ENCODE measurements around the gene UBA6. TPM values are rescaled to one million over a fixed set of nuclear protein-coding genes. Genes with fewer than 3 reads are reported as not detected.
A peak's percentile ranks its signal among the peaks of the same experiment; 100 is the strongest.

UBA6 gene
- total and polyA plus RNA-seq, 2 donors (not counting 1 experiment from before 2014, with no cell fraction given), result 90.0 to 92.8 TPM

GRCh38 chr4:67721315-67721769, 20.4 kb upstream of the UBA6 start:
- DNase-seq (ENCODE audit: low read depth in 2 of 2), result no peak
- no peak overlapping the region for H3K4me2 ChIP-seq (ENCODE audit: extremely low read depth, insufficient read depth, low read length)
- TF ChIP-seq EZH2 (IDR thresholded peaks at IDR 0.05; ENCODE audit: low read length, missing control alignments), result no peak
- TF ChIP-seq CTCF (conservative IDR thresholded peaks at IDR 0.05 in 1 of 2, IDR thresholded peaks at IDR 0.05 in 1 of 2; ENCODE audit: low read depth in 1 of 2, low read length in 2 of 2), result no peak
- H3K27ac ChIP-seq (ENCODE audit: insufficient read depth, low read length), result peak overlapping the region; percentile 22
- H3K27me3 ChIP-seq (ENCODE audit: control insufficient read depth, insufficient read depth, low read length), result no peaks in the 10 kb centered on the region
- H3K4me1 ChIP-seq (ENCODE audit: control insufficient read depth, extremely low read depth, insufficient read depth, low read length), result no peaks in the 10 kb centered on the region
- no peak overlapping the region for H2AFZ ChIP-seq (ENCODE audit: low read length)
- H3K79me2 ChIP-seq (ENCODE audit: control insufficient read depth, insufficient read depth, low read length), result no peaks in the 10 kb centered on the region
- no peak overlapping the region for H3K4me3 ChIP-seq (replicated peaks in 1 of 4; ENCODE audit: control extremely low read depth in 1 of 4, insufficient read depth in 1 of 4, low read depth in 3 of 4, low read length in 4 of 4)
- H3K36me3 ChIP-seq (ENCODE audit: control insufficient read depth, insufficient read depth, low read length), result no peaks in the 10 kb centered on the region
- H3K9me3 ChIP-seq (ENCODE audit: control insufficient read depth, insufficient read depth, low read depth, low read length), result no peaks in the 10 kb centered on the region
- no peak overlapping the region for H3K9ac ChIP-seq (ENCODE audit: insufficient read depth, low read length)
- no peaks in the 10 kb centered on the region for H4K20me1 ChIP-seq (ENCODE audit: control insufficient read depth, extremely low read depth, insufficient read depth, low read length)

GRCh38 chr4:67719953-67720617, 19.1 kb upstream of the UBA6 start:
- Histone ChIP-seq H3K27ac (ENCODE audit: insufficient read depth, low read length) (no peak overlapping the region), H3K27me3 (ENCODE audit: control insufficient read depth, insufficient read depth, low read length) (no peaks in the 10 kb centered on the region)
- TF ChIP-seq CTCF (conservative IDR thresholded peaks at IDR 0.05 in 1 of 2, IDR thresholded peaks at IDR 0.05 in 1 of 2; ENCODE audit: low read depth in 1 of 2, low read length in 2 of 2) (no peak), EZH2 (IDR thresholded peaks at IDR 0.05; ENCODE audit: low read length, missing control alignments) (no peak)

GRCh38 chr4:67718848-67719247, 17.9 kb upstream of the UBA6 start:
- DNase-seq (ENCODE audit: low read depth in 2 of 2), result no peak
- H3K36me3 ChIP-seq (ENCODE audit: control insufficient read depth, insufficient read depth, low read length), result no peaks in the 10 kb centered on the region
- TF ChIP-seq CTCF (conservative IDR thresholded peaks at IDR 0.05 in 1 of 2, IDR thresholded peaks at IDR 0.05 in 1 of 2; ENCODE audit: low read depth in 1 of 2, low read length in 2 of 2), result no peak
- TF ChIP-seq EZH2 (IDR thresholded peaks at IDR 0.05; ENCODE audit: low read length, missing control alignments), result no peak
- no peak overlapping the region for H3K9ac ChIP-seq (ENCODE audit: insufficient read depth, low read length)
- H3K27ac ChIP-seq (ENCODE audit: insufficient read depth, low read length), result no peak overlapping the region
- no peaks in the 10 kb centered on the region for H3K79me2 ChIP-seq (ENCODE audit: control insufficient read depth, insufficient read depth, low read length)
- no peak overlapping the region for H3K4me3 ChIP-seq (replicated peaks in 1 of 4; ENCODE audit: control extremely low read depth in 1 of 4, insufficient read depth in 1 of 4, low read depth in 3 of 4, low read length in 4 of 4)
- H3K27me3 ChIP-seq (ENCODE audit: control insufficient read depth, insufficient read depth, low read length), result no peaks in the 10 kb centered on the region
- no peaks in the 10 kb centered on the region for H4K20me1 ChIP-seq (ENCODE audit: control insufficient read depth, extremely low read depth, insufficient read depth, low read length)
- no peaks in the 10 kb centered on the region for H3K9me3 ChIP-seq (ENCODE audit: control insufficient read depth, insufficient read depth, low read depth, low read length)
- H2AFZ ChIP-seq (ENCODE audit: low read length), result no peak overlapping the region
- H3K4me1 ChIP-seq (ENCODE audit: control insufficient read depth, extremely low read depth, insufficient read depth, low read length), result peaks cover 3% of the 10 kb centered on the region
- no peak overlapping the region for H3K4me2 ChIP-seq (ENCODE audit: extremely low read depth, insufficient read depth, low read length)

More at GRCh38 chr4:67719953-67720617, 19.1 kb upstream of the UBA6 start:
- no peak for DNase-seq (ENCODE audit: low read depth in 2 of 2)
- H3K4me2 ChIP-seq (ENCODE audit: extremely low read depth, insufficient read depth, low read length), result no peak overlapping the region
- H3K4me1 ChIP-seq (ENCODE audit: control insufficient read depth, extremely low read depth, insufficient read depth, low read length), result no peaks in the 10 kb centered on the region
- no peak overlapping the region for H3K9ac ChIP-seq (ENCODE audit: insufficient read depth, low read length)
- H4K20me1 ChIP-seq (ENCODE audit: control insufficient read depth, extremely low read depth, insufficient read depth, low read length), result no peaks in the 10 kb centered on the region
- H3K36me3 ChIP-seq (ENCODE audit: control insufficient read depth, insufficient read depth, low read length), result no peaks in the 10 kb centered on the region
- no peaks in the 10 kb centered on the region for H3K9me3 ChIP-seq (ENCODE audit: control insufficient read depth, insufficient read depth, low read depth, low read length)
- no peaks in the 10 kb centered on the region for H3K79me2 ChIP-seq (ENCODE audit: control insufficient read depth, insufficient read depth, low read length)
- no peak overlapping the region for H3K4me3 ChIP-seq (replicated peaks in 1 of 4; ENCODE audit: control extremely low read depth in 1 of 4, insufficient read depth in 1 of 4, low read depth in 3 of 4, low read length in 4 of 4)
- no peak overlapping the region for H2AFZ ChIP-seq (ENCODE audit: low read length)
